ENCODE results near the gene CCNY.

CCNY gene

DNA sequence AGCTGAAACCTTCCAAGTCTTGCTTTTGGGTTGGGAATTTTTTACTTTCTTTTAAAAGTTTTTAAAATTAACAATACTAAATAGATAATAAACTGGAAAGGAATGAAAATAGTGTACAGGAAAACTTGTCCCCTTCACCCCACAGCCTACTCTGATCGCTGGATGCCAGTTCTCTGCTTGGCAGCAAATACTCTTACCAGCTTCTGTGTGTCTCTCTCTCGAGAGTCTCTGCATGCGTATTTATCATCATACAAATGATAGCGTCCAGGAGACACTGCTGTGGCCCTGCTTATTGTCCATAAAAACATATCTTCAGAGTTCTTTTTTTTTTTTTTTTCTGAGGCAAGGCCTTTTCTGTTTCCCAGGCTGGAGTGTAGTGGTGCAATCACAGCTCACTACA lies 101.5 kb downstream of the CCNY start:
- no peak overlapping the region for H2BK15ac ChIP-seq (ENCODE audit: low read length)
- no peak overlapping the region for H4K91ac ChIP-seq (ENCODE audit: low read depth, low read length, poor library complexity)
- H4K8ac ChIP-seq (ENCODE audit: low read depth, low read length): no peak overlapping the region
- H3K36me3 ChIP-seq (replicated peaks in 1 of 2; ENCODE audit: control insufficient read depth in 2 of 2, insufficient read depth in 2 of 2, low read length in 2 of 2): no peaks in the 10 kb centered on the region
- no peak overlapping the region for H3K27ac ChIP-seq (replicated peaks; ENCODE audit: low read length)
- H3K4me3 ChIP-seq (ENCODE audit: low read length in 2 of 2): no peak overlapping the region
- H3K14ac ChIP-seq (ENCODE audit: low read length): no peak overlapping the region
- H2AK5ac ChIP-seq (ENCODE audit: low read depth, low read length): no peak overlapping the region
- no peak overlapping the region for H2AFZ ChIP-seq (ENCODE audit: low read length)
- peaks cover 10 to 23% of the 10 kb centered on the region in 2 donors for H3K9me3 ChIP-seq (replicated peaks in 1 of 2; ENCODE audit: control insufficient read depth in 2 of 2, insufficient read depth in 1 of 2, low read depth in 1 of 2, low read length in 2 of 2)
- H3K9ac ChIP-seq (ENCODE audit: low read depth, low read length, poor library complexity): no peak overlapping the region
- no peak overlapping the region for H2BK5ac ChIP-seq (ENCODE audit: low read length)
- no peak overlapping the region for H2BK12ac ChIP-seq (ENCODE audit: low read length)
- H3K4me1 ChIP-seq (ENCODE audit: control insufficient read depth in 2 of 2, insufficient read depth in 1 of 2, low read depth in 1 of 2, low read length in 2 of 2): no peaks in the 10 kb centered on the region
- H3K4ac ChIP-seq (ENCODE audit: low read length): no peak overlapping the region
- no peaks in the 10 kb centered on the region for H3K27me3 ChIP-seq (ENCODE audit: control insufficient read depth in 3 of 3, insufficient read depth in 3 of 3, low read depth in 1 of 3, low read length in 3 of 3)
- H3K18ac ChIP-seq (ENCODE audit: low read length): no peak overlapping the region
- no peak overlapping the region for H3K23ac ChIP-seq (ENCODE audit: low read depth, low read length, poor library complexity)
- H3K4me2 ChIP-seq (ENCODE audit: insufficient read depth, low read length, poor library complexity, severe bottlenecking): no peak overlapping the region
- peaks cover 5% of the 10 kb centered on the region for H3K79me1 ChIP-seq (ENCODE audit: low read depth, low read length)
- DNase-seq (ENCODE audit: low spot score): no peak
- no CpG with 5 or more reads among the region's 4 CpGs for WGBS, 2 donors (ENCODE audit: extremely low coverage in 2 of 2, insufficient read length in 2 of 2, insufficient replicate concordance in 1 of 2)
- no peak overlapping the region for H2BK120ac ChIP-seq (ENCODE audit: low read depth, low read length)

DNA sequence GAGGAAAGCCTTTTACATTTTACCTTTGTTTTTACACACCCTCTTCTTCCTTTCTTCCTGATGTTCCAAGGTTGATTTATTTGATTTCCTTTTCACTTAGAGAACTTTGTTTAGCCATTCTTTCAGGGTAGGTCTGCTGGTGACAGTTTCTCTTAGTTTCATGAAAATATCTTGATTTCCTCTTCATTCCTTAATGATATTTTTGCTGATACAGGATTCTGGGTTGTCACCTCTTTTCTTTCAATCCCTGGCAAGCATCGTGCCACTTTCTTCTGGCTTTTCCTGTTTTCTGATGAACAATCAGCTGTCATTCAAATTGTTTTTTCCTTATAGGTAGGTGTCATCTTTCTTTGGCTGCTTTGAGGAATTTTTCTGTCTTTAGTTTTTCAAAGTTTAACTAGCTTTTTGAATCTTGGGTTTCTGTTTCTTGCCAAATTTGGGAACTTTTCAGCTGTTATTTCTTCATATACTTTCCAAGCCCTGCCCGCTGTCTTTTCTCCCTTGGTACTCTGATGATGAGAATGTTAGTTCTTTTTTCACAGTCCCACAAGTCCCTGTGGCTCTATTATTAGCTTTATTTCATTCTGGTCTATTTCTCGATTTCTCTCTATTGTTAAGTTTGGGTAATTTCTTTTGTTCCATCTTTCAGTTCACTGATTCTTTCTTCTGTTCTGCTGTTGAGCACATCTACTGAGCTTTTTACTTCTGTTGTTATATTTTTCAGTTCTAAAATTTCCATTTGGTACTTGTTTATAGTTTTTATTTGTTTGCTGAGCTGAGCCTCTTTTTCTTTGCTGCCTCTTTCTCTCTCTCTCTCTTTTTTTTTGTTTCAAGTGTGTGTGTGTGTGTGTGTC lies 102.6 kb downstream of the CCNY start:
- no peaks in the 10 kb centered on the region for H3K4me1 ChIP-seq (ENCODE audit: control insufficient read depth in 2 of 2, insufficient read depth in 1 of 2, low read depth in 1 of 2, low read length in 2 of 2)
- H3K4ac ChIP-seq (ENCODE audit: low read length): no peak overlapping the region
- no peak overlapping the region for H3K4me2 ChIP-seq (ENCODE audit: insufficient read depth, low read length, poor library complexity, severe bottlenecking)
- H3K79me1 ChIP-seq (ENCODE audit: low read depth, low read length): peaks cover 1% of the 10 kb centered on the region
- no CpG with 5 or more reads among the region's 3 CpGs for WGBS, 2 donors (ENCODE audit: extremely low coverage in 2 of 2, insufficient read length in 2 of 2, insufficient replicate concordance in 1 of 2)
- no peak overlapping the region for H2BK15ac ChIP-seq (ENCODE audit: low read length)
- H4K91ac ChIP-seq (ENCODE audit: low read depth, low read length, poor library complexity): no peak overlapping the region
- no peak overlapping the region for H2BK5ac ChIP-seq (ENCODE audit: low read length)
- H3K27me3 ChIP-seq (ENCODE audit: control insufficient read depth in 3 of 3, insufficient read depth in 3 of 3, low read depth in 1 of 3, low read length in 3 of 3): no peaks in the 10 kb centered on the region
- no peak overlapping the region for H3K18ac ChIP-seq (ENCODE audit: low read length)
- H2AFZ ChIP-seq (ENCODE audit: low read length): no peak overlapping the region
- no peak overlapping the region for H3K14ac ChIP-seq (ENCODE audit: low read length)
- no peak overlapping the region for H2AK5ac ChIP-seq (ENCODE audit: low read depth, low read length)
- no peak overlapping the region for H3K27ac ChIP-seq (replicated peaks; ENCODE audit: low read length)
- no peak overlapping the region for H3K9ac ChIP-seq (ENCODE audit: low read depth, low read length, poor library complexity)
- H2BK12ac ChIP-seq (ENCODE audit: low read length): no peak overlapping the region
- H2BK120ac ChIP-seq (ENCODE audit: low read depth, low read length): no peak overlapping the region
- no peak overlapping the region for H3K4me3 ChIP-seq (ENCODE audit: low read length in 2 of 2)
- peaks cover 14 to 33% of the 10 kb centered on the region in 2 donors for H3K9me3 ChIP-seq (replicated peaks in 1 of 2; ENCODE audit: control insufficient read depth in 2 of 2, insufficient read depth in 1 of 2, low read depth in 1 of 2, low read length in 2 of 2)
- H4K8ac ChIP-seq (ENCODE audit: low read depth, low read length): no peak overlapping the region
- H3K23ac ChIP-seq (ENCODE audit: low read depth, low read length, poor library complexity): no peak overlapping the region
- DNase-seq (ENCODE audit: low spot score): no peak
- H3K36me3 ChIP-seq (replicated peaks in 1 of 2; ENCODE audit: control insufficient read depth in 2 of 2, insufficient read depth in 2 of 2, low read length in 2 of 2): no peaks in the 10 kb centered on the region

DNA sequence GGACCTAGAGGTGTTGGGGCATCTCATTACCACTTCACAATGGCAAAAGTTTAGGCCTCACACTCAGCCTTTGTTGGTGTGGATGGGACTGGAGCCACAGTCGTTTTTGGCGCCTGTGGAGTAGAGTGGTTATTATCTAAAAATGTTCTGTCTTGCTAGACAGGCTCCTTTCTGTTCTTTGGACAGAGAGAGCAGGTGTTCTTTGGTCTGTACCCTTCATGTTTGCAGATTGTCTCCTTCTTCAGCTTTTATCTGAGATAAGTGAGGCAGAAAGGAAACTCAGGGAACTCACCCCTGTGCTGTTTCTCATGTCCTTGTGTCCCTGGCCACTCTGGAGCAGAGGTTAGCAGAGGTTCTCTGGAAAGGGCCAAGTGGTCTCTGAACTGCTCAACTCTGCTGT lies 103.7 kb downstream of the CCNY start:
- Histone ChIP-seq H2BK15ac (ENCODE audit: low read length) (no peak overlapping the region), H3K79me1 (ENCODE audit: low read depth, low read length) (peaks cover 1% of the 10 kb centered on the region), H3K4ac (ENCODE audit: low read length) (no peak overlapping the region), H3K18ac (ENCODE audit: low read length) (no peak overlapping the region), H2AFZ (ENCODE audit: low read length) (no peak overlapping the region), H2AK5ac (ENCODE audit: low read depth, low read length) (no peak overlapping the region), H3K27ac (replicated peaks; ENCODE audit: low read length) (no peak overlapping the region), H3K9ac (ENCODE audit: low read depth, low read length, poor library complexity) (no peak overlapping the region), H3K4me3 (ENCODE audit: low read length in 2 of 2) (no peak overlapping the region), H3K27me3 (ENCODE audit: control insufficient read depth in 3 of 3, insufficient read depth in 3 of 3, low read depth in 1 of 3, low read length in 3 of 3) (no peaks in the 10 kb centered on the region), H3K9me3 (replicated peaks in 1 of 2; ENCODE audit: control insufficient read depth in 2 of 2, insufficient read depth in 1 of 2, low read depth in 1 of 2, low read length in 2 of 2) (peaks cover 22 to 44% of the 10 kb centered on the region in 2 donors), H4K91ac (ENCODE audit: low read depth, low read length, poor library complexity) (no peak overlapping the region), H3K36me3 (replicated peaks in 1 of 2; ENCODE audit: control insufficient read depth in 2 of 2, insufficient read depth in 2 of 2, low read length in 2 of 2) (no peaks in the 10 kb centered on the region), H2BK5ac (ENCODE audit: low read length) (no peak overlapping the region), H3K14ac (ENCODE audit: low read length) (no peak overlapping the region), H2BK12ac (ENCODE audit: low read length) (no peak overlapping the region), H3K4me2 (ENCODE audit: insufficient read depth, low read length, poor library complexity, severe bottlenecking) (no peak overlapping the region), H3K23ac (ENCODE audit: low read depth, low read length, poor library complexity) (no peak overlapping the region), H4K8ac (ENCODE audit: low read depth, low read length) (no peak overlapping the region), H3K4me1 (ENCODE audit: control insufficient read depth in 2 of 2, insufficient read depth in 1 of 2, low read depth in 1 of 2, low read length in 2 of 2) (no peaks in the 10 kb centered on the region), H2BK120ac (ENCODE audit: low read depth, low read length) (no peak overlapping the region)
- DNase-seq (ENCODE audit: low spot score): no peak
- WGBS, 2 donors (ENCODE audit: extremely low coverage in 2 of 2, insufficient read length in 2 of 2, insufficient replicate concordance in 1 of 2): no CpG with 5 or more reads among the region's 2 CpGs

DNA sequence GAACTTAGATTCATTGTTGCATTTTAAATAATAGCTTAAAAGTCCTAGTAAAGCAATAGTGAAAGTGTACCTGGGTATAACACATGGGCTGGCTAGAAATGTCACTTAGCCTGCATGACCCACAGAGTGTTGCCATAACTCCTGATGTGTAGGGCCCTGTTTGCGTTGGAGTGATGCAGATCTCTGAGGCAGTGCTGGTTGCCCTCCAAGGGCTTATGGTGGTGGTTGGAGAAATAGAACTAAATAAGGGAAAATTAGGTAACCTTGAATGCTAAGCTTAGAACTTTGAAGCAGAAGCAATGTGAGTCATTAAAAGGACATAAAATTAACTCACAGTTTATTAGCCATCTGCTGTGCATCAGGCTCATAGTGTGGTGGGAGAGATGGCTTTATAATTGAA lies 105.7 kb downstream of the CCNY start:
- Histone ChIP-seq H3K9ac (ENCODE audit: low read depth, low read length, poor library complexity) (no peak overlapping the region), H3K23ac (ENCODE audit: low read depth, low read length, poor library complexity) (no peak overlapping the region), H2BK15ac (ENCODE audit: low read length) (no peak overlapping the region), H3K79me1 (ENCODE audit: low read depth, low read length) (peaks cover 3% of the 10 kb centered on the region), H3K27ac (replicated peaks; ENCODE audit: low read length) (no peak overlapping the region), H3K27me3 (ENCODE audit: control insufficient read depth in 3 of 3, insufficient read depth in 3 of 3, low read depth in 1 of 3, low read length in 3 of 3) (no peaks in the 10 kb centered on the region), H4K91ac (ENCODE audit: low read depth, low read length, poor library complexity) (no peak overlapping the region), H2BK5ac (ENCODE audit: low read length) (no peak overlapping the region), H4K8ac (ENCODE audit: low read depth, low read length) (no peak overlapping the region), H3K14ac (ENCODE audit: low read length) (no peak overlapping the region), H3K18ac (ENCODE audit: low read length) (no peak overlapping the region), H3K4me3 (ENCODE audit: low read length in 2 of 2) (no peak overlapping the region), H3K4me2 (ENCODE audit: insufficient read depth, low read length, poor library complexity, severe bottlenecking) (no peak overlapping the region), H2AFZ (ENCODE audit: low read length) (no peak overlapping the region), H3K4me1 (ENCODE audit: control insufficient read depth in 2 of 2, insufficient read depth in 1 of 2, low read depth in 1 of 2, low read length in 2 of 2) (no peaks in the 10 kb centered on the region), H3K9me3 (replicated peaks in 1 of 2; ENCODE audit: control insufficient read depth in 2 of 2, insufficient read depth in 1 of 2, low read depth in 1 of 2, low read length in 2 of 2) (peaks cover 26 to 47% of the 10 kb centered on the region in 2 donors), H2BK12ac (ENCODE audit: low read length) (no peak overlapping the region), H3K4ac (ENCODE audit: low read length) (no peak overlapping the region), H2AK5ac (ENCODE audit: low read depth, low read length) (no peak overlapping the region), H3K36me3 (replicated peaks in 1 of 2; ENCODE audit: control insufficient read depth in 2 of 2, insufficient read depth in 2 of 2, low read length in 2 of 2) (no peaks in the 10 kb centered on the region), H2BK120ac (ENCODE audit: low read depth, low read length) (no peak overlapping the region)
- no peak for DNase-seq (ENCODE audit: low spot score)
- WGBS, 2 donors (ENCODE audit: extremely low coverage in 2 of 2, insufficient read length in 2 of 2, insufficient replicate concordance in 1 of 2): no CpG with 5 or more reads among the region's 1 CpG
